KMS-11 (cell line): ENCODE measurements around the gene LHFPL3.

Experiments used
- H2AFZ ChIP-seq: fragments of 200-600 bp; sonication (generic); 2 replicates; pipeline ENCODE4 v1.6.1; 2016; ENCODE audit warnings: antibody characterized with exemption, mixed run types, low read depth
- H3K27ac ChIP-seq: fragments of 200-600 bp; sonication (generic); 2 replicates; pipeline ENCODE4 v1.6.1; 2016; ENCODE audit warnings: mild to moderate bottlenecking, mixed run types
- H3K27me3 ChIP-seq: fragments of 200-600 bp; sonication (generic); 2 replicates; pipeline ENCODE4 v1.6.1; 2017; ENCODE audit warnings: mild to moderate bottlenecking, low read depth, mixed run types, moderate library complexity; ENCODE audit not compliant: insufficient read depth
- H3K36me3 ChIP-seq: fragments of 200-600 bp; sonication (generic); 2 replicates; pipeline ENCODE4 v1.6.1; 2017; ENCODE audit warnings: mild to moderate bottlenecking, mixed run types; ENCODE audit not compliant: insufficient read depth
- H3K4me1 ChIP-seq: fragments of 200-600 bp; sonication (generic); 2 replicates; pipeline ENCODE4 v1.6.1; 2016; ENCODE audit warnings: mild to moderate bottlenecking, low read depth, mixed run types; ENCODE audit not compliant: poor library complexity, severe bottlenecking
- H3K4me2 ChIP-seq: fragments of 200-600 bp; sonication (generic); 2 replicates; pipeline ENCODE4 v1.7.0; 2016; ENCODE audit warnings: mild to moderate bottlenecking, mixed run types
- H3K4me3 ChIP-seq: fragments of 200-600 bp; sonication (generic); IDR thresholded peaks from 2 replicates; pipeline ENCODE4 v1.6.1; 2017; ENCODE audit warnings: low read depth, low read length, mixed read lengths; ENCODE audit not compliant: insufficient read depth
- H3K79me2 ChIP-seq: fragments of 200-600 bp; sonication (generic); 2 replicates; pipeline ENCODE4 v1.6.1; 2016; ENCODE audit warnings: low read depth, mixed run types; ENCODE audit not compliant: insufficient read depth
- H3K9ac ChIP-seq: fragments of 200-600 bp; sonication (generic); 2 replicates; pipeline ENCODE4 v1.6.1; 2016; ENCODE audit warnings: mild to moderate bottlenecking, mixed run types
- H4K20me1 ChIP-seq: fragments of 200-600 bp; sonication (generic); 2 replicates; pipeline ENCODE4 v1.6.1; 2016; ENCODE audit warnings: mild to moderate bottlenecking, mixed run types; ENCODE audit not compliant: insufficient read depth
- TF ChIP-seq, protein P1 (sequence below): fragments of 200-600 bp; sonication (generic); conservative IDR thresholded peaks from 2 replicates; pipeline ENCODE4 v1.6.1; 2017; ENCODE audit warnings: low read depth, mild to moderate bottlenecking, antibody characterized with exemption, low read length, moderate library complexity, mixed read lengths

LHFPL3 gene

DNA sequence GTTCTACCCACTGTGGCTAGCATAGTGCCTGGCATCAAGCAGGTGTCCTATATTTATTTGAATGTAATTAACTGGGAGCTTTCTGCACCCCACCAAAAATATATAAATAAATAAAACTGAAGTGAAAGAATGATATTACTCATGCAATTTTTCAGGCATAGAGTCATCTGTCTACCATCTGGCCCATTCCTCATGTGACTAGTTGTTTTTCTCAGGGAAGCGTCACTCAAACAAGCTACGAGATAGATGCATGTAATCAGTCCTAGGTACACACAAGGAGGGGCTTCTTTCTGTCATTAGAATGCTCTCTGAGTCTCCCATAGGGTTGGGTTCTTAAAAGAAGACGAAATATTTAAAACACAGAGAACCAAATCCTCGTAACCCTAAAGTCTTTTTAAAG is 430.1 kb downstream of the LHFPL3 start:
- no peaks in the 10 kb centered on the region for H3K4me1 ChIP-seq
- H3K79me2 ChIP-seq, result no peaks in the 10 kb centered on the region
- no peak overlapping the region for H3K27ac ChIP-seq
- H3K4me2 ChIP-seq, result no peak overlapping the region
- no peaks in the 10 kb centered on the region for H3K36me3 ChIP-seq
- H3K4me3 ChIP-seq, result no peak overlapping the region
- no peak overlapping the region for H2AFZ ChIP-seq
- no peaks in the 10 kb centered on the region for H4K20me1 ChIP-seq
- TF ChIP-seq, protein P1, sequence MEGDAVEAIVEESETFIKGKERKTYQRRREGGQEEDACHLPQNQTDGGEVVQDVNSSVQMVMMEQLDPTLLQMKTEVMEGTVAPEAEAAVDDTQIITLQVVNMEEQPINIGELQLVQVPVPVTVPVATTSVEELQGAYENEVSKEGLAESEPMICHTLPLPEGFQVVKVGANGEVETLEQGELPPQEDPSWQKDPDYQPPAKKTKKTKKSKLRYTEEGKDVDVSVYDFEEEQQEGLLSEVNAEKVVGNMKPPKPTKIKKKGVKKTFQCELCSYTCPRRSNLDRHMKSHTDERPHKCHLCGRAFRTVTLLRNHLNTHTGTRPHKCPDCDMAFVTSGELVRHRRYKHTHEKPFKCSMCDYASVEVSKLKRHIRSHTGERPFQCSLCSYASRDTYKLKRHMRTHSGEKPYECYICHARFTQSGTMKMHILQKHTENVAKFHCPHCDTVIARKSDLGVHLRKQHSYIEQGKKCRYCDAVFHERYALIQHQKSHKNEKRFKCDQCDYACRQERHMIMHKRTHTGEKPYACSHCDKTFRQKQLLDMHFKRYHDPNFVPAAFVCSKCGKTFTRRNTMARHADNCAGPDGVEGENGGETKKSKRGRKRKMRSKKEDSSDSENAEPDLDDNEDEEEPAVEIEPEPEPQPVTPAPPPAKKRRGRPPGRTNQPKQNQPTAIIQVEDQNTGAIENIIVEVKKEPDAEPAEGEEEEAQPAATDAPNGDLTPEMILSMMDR, result no peak
- no peaks in the 10 kb centered on the region for H3K27me3 ChIP-seq
- no peak overlapping the region for H3K9ac ChIP-seq

DNA sequence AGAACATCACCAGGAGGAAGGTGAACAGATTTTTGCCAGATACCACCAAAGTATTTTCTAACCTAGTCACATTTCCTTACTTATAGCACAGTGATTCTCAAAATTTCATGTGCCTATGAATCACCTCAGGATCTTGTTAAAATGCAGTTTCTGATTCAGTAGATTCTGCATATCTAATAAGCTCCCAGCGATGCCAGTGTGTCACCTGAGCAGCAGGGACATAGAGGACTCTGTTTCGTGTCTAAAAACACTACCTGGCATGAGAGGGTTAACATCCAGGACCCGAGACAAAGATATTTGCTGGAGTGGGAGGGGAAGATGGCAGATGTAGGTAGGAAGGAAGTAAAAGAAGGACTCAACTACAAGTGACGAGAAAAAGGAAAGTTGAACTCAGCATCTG is 433.5 kb downstream of the LHFPL3 start:
- H3K4me2 ChIP-seq, result no peak overlapping the region
- no peak overlapping the region for H2AFZ ChIP-seq
- H3K9ac ChIP-seq, result no peak overlapping the region
- no peak overlapping the region for H3K4me3 ChIP-seq
- no peaks in the 10 kb centered on the region for H3K27me3 ChIP-seq
- no peak overlapping the region for H3K27ac ChIP-seq
- no peaks in the 10 kb centered on the region for H3K36me3 ChIP-seq
- H4K20me1 ChIP-seq, result no peaks in the 10 kb centered on the region
- TF ChIP-seq, protein P1, result no peak
- H3K79me2 ChIP-seq, result no peaks in the 10 kb centered on the region
- no peaks in the 10 kb centered on the region for H3K4me1 ChIP-seq

DNA sequence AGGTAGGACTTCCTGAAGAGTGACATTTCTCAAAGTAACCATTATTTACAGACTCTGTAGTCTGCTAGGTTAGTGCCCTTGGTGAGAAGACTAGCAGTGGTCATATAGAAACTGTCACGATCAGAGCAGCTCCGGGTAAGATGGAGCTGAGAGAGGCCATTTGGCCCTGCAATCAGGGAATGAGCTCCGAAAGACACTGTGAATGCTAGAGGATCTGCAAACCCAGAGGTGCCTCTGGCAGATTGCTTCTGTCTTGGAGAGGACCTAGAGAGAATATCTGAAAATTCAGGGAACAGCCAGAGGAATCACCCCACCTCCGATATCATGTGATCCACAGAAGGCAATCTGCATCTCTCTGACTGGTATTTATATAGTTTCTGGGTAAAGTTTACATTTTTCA is 438.7 kb downstream of the LHFPL3 start:
- H2AFZ ChIP-seq, result no peak overlapping the region
- no peaks in the 10 kb centered on the region for H3K36me3 ChIP-seq
- H4K20me1 ChIP-seq, result no peaks in the 10 kb centered on the region
- H3K27me3 ChIP-seq, result no peaks in the 10 kb centered on the region
- TF ChIP-seq, protein P1, result no peak
- H3K4me3 ChIP-seq, result no peak overlapping the region
- H3K27ac ChIP-seq, result no peak overlapping the region
- H3K79me2 ChIP-seq, result no peaks in the 10 kb centered on the region
- no peak overlapping the region for H3K4me2 ChIP-seq
- no peaks in the 10 kb centered on the region for H3K4me1 ChIP-seq
- no peak overlapping the region for H3K9ac ChIP-seq

GRCh38 chr7:104767826-104768536 is 439.6 kb downstream of the LHFPL3 start:
- Histone ChIP-seq H3K79me2 (no peaks in the 10 kb centered on the region), H4K20me1 (no peaks in the 10 kb centered on the region), H3K27ac (no peak overlapping the region), H3K27me3 (no peaks in the 10 kb centered on the region), H3K9ac (no peak overlapping the region), H3K4me3 (no peak overlapping the region), H3K4me2 (no peak overlapping the region), H3K4me1 (no peaks in the 10 kb centered on the region), H3K36me3 (no peaks in the 10 kb centered on the region), H2AFZ (no peak overlapping the region)
- TF ChIP-seq, protein P1, result no peak
